Fibroblast of skin of scalp (primary cell): ENCODE measurements around the gene CMSS1.
A peak's percentile ranks its signal among the peaks of the same experiment; 100 is the strongest.
"Not testable (repeated sequence)": the region's sequence is repeated elsewhere in the genome, so short reads cannot be mapped to it uniquely, and the experiment has no call there.

Source experiments
- DNase-seq: peaks from one replicate; pipeline ENCODE4 v3.0.0-alpha.2; 2013

CMSS1 gene

GRCh38 chr3:99818818-99819217 is 1.2 kb downstream of the CMSS1 start:
- DNase-seq: no peak

- DNase-seq: no peak
Measured at GRCh38 chr3:99823723-99824711, 6.4 kb downstream of the CMSS1 start.

- DNase-seq: no peak
Measured at GRCh38 chr3:99825004-99825640, 7.5 kb downstream of the CMSS1 start.

- DNase-seq: no peak
Measured at GRCh38 chr3:99829844-99830243, 12.2 kb downstream of the CMSS1 start.

GRCh38 chr3:99833617-99834205 is 16.0 kb downstream of the CMSS1 start:
- no peak for DNase-seq

GRCh38 chr3:99834211-99834957 is 16.7 kb downstream of the CMSS1 start:
- no peak for DNase-seq

GRCh38 chr3:99836681-99837080 is 19.0 kb downstream of the CMSS1 start:
- no peak for DNase-seq

GRCh38 chr3:99837715-99838114 is 20.1 kb downstream of the CMSS1 start:
- no peak for DNase-seq

- no peak for DNase-seq
Measured at GRCh38 chr3:99838755-99839154, 21.1 kb downstream of the CMSS1 start.

- no peak for DNase-seq
Measured at GRCh38 chr3:99839613-99840012, 22.0 kb downstream of the CMSS1 start.

- DNase-seq: not testable (repeated sequence)
Measured at GRCh38 chr3:99841949-99842348, 24.3 kb downstream of the CMSS1 start.

GRCh38 chr3:99842826-99843589 is 25.3 kb downstream of the CMSS1 start:
- peak; percentile 71 for DNase-seq

- DNase-seq: no peak
Measured at GRCh38 chr3:99843590-99844258, 26.1 kb downstream of the CMSS1 start.

- DNase-seq: no peak
Measured at GRCh38 chr3:99845331-99845730, 27.7 kb downstream of the CMSS1 start.

GRCh38 chr3:99845999-99846398 is 28.3 kb downstream of the CMSS1 start:
- DNase-seq: no peak

GRCh38 chr3:99846477-99847160 is 29.0 kb downstream of the CMSS1 start:
- DNase-seq: no peak

- DNase-seq: no peak
Measured at GRCh38 chr3:99848433-99848832, 30.8 kb downstream of the CMSS1 start.

- DNase-seq: no peak
Measured at GRCh38 chr3:99850608-99851007, 32.9 kb downstream of the CMSS1 start.

GRCh38 chr3:99851955-99852354 is 34.3 kb downstream of the CMSS1 start:
- no peak for DNase-seq

- DNase-seq: no peak
Measured at GRCh38 chr3:99852851-99853250, 35.2 kb downstream of the CMSS1 start.
